Superior temporal gyrus (tissue), 1 donor: Measurements from ENCODE around the gene GRB14.
"Not testable (repeated sequence)": the region's sequence is repeated elsewhere in the genome, so short reads cannot be mapped to it uniquely, and the experiment has no call there.

Experiments used
- DNase-seq: peaks from one replicate; pipeline ENCODE4 v3.0.0-alpha.2; 2016; ENCODE audit errors: extremely low spot score

GRB14 gene

GRCh38 chr2:164558450-164558849, 62.8 kb downstream of the GRB14 start:
- no peak for DNase-seq

- DNase-seq = no peak
Observed at GRCh38 chr2:164554487-164554886, 66.8 kb downstream of the GRB14 start.

GRCh38 chr2:164551519-164551918, 69.8 kb downstream of the GRB14 start:
- no peak for DNase-seq

- DNase-seq = not testable (repeated sequence)
Observed at GRCh38 chr2:164549705-164550104, 71.6 kb downstream of the GRB14 start.

GRCh38 chr2:164545484-164545883, 75.8 kb downstream of the GRB14 start:
- DNase-seq = no peak

- no peak for DNase-seq
Observed at GRCh38 chr2:164542581-164543021, 78.7 kb downstream of the GRB14 start.

GRCh38 chr2:164538240-164538866, 82.9 kb downstream of the GRB14 start:
- peak; percentile 75 for DNase-seq

GRCh38 chr2:164535280-164536025, 85.8 kb downstream of the GRB14 start:
- DNase-seq = no peak

- no peak for DNase-seq
Observed at GRCh38 chr2:164530464-164530863, 90.8 kb downstream of the GRB14 start.

- DNase-seq = no peak
Observed at GRCh38 chr2:164523726-164524125, 97.6 kb downstream of the GRB14 start.

GRCh38 chr2:164523009-164523408, 98.3 kb downstream of the GRB14 start:
- DNase-seq = no peak

- DNase-seq = no peak
Observed at GRCh38 chr2:164522561-164522981, 98.7 kb downstream of the GRB14 start.

- no peak for DNase-seq
Observed at GRCh38 chr2:164515734-164516133, 105.5 kb downstream of the GRB14 start.

- no peak for DNase-seq
Observed at GRCh38 chr2:164515030-164515429, 106.3 kb downstream of the GRB14 start.

- no peak for DNase-seq
Observed at GRCh38 chr2:164514491-164514890, 106.8 kb downstream of the GRB14 start.

- no peak for DNase-seq
Observed at GRCh38 chr2:164512871-164513270, 108.4 kb downstream of the GRB14 start.

GRCh38 chr2:164511738-164512137, 109.5 kb downstream of the GRB14 start:
- no peak for DNase-seq

GRCh38 chr2:164510895-164511294, 110.4 kb downstream of the GRB14 start:
- DNase-seq = no peak

- DNase-seq = no peak
Observed at GRCh38 chr2:164509137-164509877, 112.0 kb downstream of the GRB14 start.

- no peak for DNase-seq
Observed at GRCh38 chr2:164504253-164504652, 117.0 kb downstream of the GRB14 start.

- no peak for DNase-seq
Observed at GRCh38 chr2:164498836-164499235, 122.4 kb downstream of the GRB14 start.

GRCh38 chr2:164496881-164497280, 124.4 kb downstream of the GRB14 start:
- peak; percentile 52 for DNase-seq

- peak; percentile 43 for DNase-seq
Observed at GRCh38 chr2:164496421-164496820, 124.9 kb downstream of the GRB14 start.
